BLaER1 (cell line): ENCODE results near the gene TSTD2.
A peak's percentile ranks its signal among the peaks of the same experiment; 100 is the strongest.

Experiments
- H3K27ac ChIP-seq: shearing (Covaris generic); formaldehyde crosslinking; 2 replicates; pipeline ENCODE4 v1.8.1; 2022
- H3K27me3 ChIP-seq: shearing (Covaris generic); formaldehyde crosslinking; 2 replicates; pipeline ENCODE4 v1.8.1; 2022
- H3K36me3 ChIP-seq: shearing (Covaris generic); formaldehyde crosslinking; 2 replicates; pipeline ENCODE4 v1.8.1; 2022
- H3K4me1 ChIP-seq: shearing (Covaris generic); formaldehyde crosslinking; 2 replicates; pipeline ENCODE4 v1.8.1; 2022
- H3K4me2 ChIP-seq: shearing (Covaris generic); formaldehyde crosslinking; 2 replicates; pipeline ENCODE4 v1.8.1; 2022
- H3K4me3 ChIP-seq: shearing (Covaris generic); formaldehyde crosslinking; 2 replicates; pipeline ENCODE4 v1.8.1; 2022
- H3K9ac ChIP-seq: shearing (Covaris generic); formaldehyde crosslinking; 2 replicates; pipeline ENCODE4 v1.8.1; 2022
- H3K9me3 ChIP-seq: shearing (Covaris generic); formaldehyde crosslinking; 2 replicates; pipeline ENCODE4 v1.8.1; 2022
- H4K20me1 ChIP-seq: shearing (Covaris generic); formaldehyde crosslinking; 2 replicates; pipeline ENCODE4 v1.8.1; 2022
- Cebpa-rat ChIP-seq: shearing (Covaris generic); IDR thresholded peaks from 2 replicates; pipeline ENCODE4 v1.8.1; 2022

Gene TSTD2

GRCh38 chr9:97558701-97559101 lies 74.5 kb downstream of the TSTD2 start:
- no peaks in the 10 kb centered on the region for H3K27me3 ChIP-seq
- H3K9me3 ChIP-seq, result no peaks in the 10 kb centered on the region
- no peak overlapping the region for H3K27ac ChIP-seq
- no peak overlapping the region for H3K4me3 ChIP-seq
- H3K4me2 ChIP-seq, result peak overlapping the region; percentile 25
- no peak for TF ChIP-seq Cebpa-rat
- peaks cover 18% of the 10 kb centered on the region for H3K4me1 ChIP-seq
- no peaks in the 10 kb centered on the region for H3K36me3 ChIP-seq
- H4K20me1 ChIP-seq, result no peaks in the 10 kb centered on the region
- no peak overlapping the region for H3K9ac ChIP-seq

DNA sequence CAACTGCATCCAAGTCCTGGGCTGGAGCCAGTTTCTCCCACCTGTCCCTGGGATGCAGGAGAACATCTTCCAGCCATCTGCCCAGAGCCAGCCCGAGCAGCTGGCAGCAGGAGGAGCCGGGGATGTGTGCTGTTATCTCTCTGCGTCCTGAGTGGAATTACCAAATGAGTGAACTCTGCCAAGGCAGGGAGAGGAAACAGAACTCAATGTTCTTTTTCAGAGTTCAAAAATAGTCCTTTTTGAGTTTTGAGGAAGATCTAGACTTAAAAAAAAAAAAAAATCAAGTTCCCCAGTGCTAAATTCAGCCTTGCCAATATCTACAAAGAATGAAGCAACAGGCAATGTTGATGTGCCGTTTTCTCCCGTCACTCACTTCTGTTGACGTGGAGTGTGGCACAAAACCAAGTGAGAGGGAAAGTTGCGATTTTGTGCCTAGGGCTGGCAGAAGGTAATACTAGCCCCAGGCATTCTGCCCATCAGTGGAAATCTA lies 75.5 kb downstream of the TSTD2 start:
- no peak for TF ChIP-seq Cebpa-rat
- no peaks in the 10 kb centered on the region for H3K9me3 ChIP-seq
- no peaks in the 10 kb centered on the region for H3K36me3 ChIP-seq
- H3K27ac ChIP-seq, result no peak overlapping the region
- H3K9ac ChIP-seq, result no peak overlapping the region
- H3K4me2 ChIP-seq, result peak overlapping the region; percentile 34
- H4K20me1 ChIP-seq, result no peaks in the 10 kb centered on the region
- no peaks in the 10 kb centered on the region for H3K27me3 ChIP-seq
- H3K4me1 ChIP-seq, result peaks cover 18% of the 10 kb centered on the region
- H3K4me3 ChIP-seq, result no peak overlapping the region

GRCh38 chr9:97556721-97557605 lies 76.2 kb downstream of the TSTD2 start:
- peak overlapping the region; percentile 34 for H3K4me2 ChIP-seq
- H4K20me1 ChIP-seq, result no peaks in the 10 kb centered on the region

GRCh38 chr9:97556036-97556720 lies 77.0 kb downstream of the TSTD2 start:
- no peaks in the 10 kb centered on the region for H3K27me3 ChIP-seq
- no peak overlapping the region for H3K9ac ChIP-seq
- H3K27ac ChIP-seq, result no peak overlapping the region
- no peaks in the 10 kb centered on the region for H3K9me3 ChIP-seq
- H3K4me2 ChIP-seq, result no peak overlapping the region
- H3K36me3 ChIP-seq, result no peaks in the 10 kb centered on the region
- TF ChIP-seq Cebpa-rat, result no peak
- peaks cover 18% of the 10 kb centered on the region for H3K4me1 ChIP-seq
- no peaks in the 10 kb centered on the region for H4K20me1 ChIP-seq
- H3K4me3 ChIP-seq, result no peak overlapping the region

More at GRCh38 chr9:97556721-97557605, 76.2 kb downstream of the TSTD2 start:
- no peaks in the 10 kb centered on the region for H3K36me3 ChIP-seq
- H3K27ac ChIP-seq, result no peak overlapping the region
- H3K9me3 ChIP-seq, result no peaks in the 10 kb centered on the region
- H3K27me3 ChIP-seq, result no peaks in the 10 kb centered on the region
- no peak overlapping the region for H3K4me3 ChIP-seq
- no peak for TF ChIP-seq Cebpa-rat
- H3K4me1 ChIP-seq, result peaks cover 18% of the 10 kb centered on the region
- H3K9ac ChIP-seq, result no peak overlapping the region

DNA sequence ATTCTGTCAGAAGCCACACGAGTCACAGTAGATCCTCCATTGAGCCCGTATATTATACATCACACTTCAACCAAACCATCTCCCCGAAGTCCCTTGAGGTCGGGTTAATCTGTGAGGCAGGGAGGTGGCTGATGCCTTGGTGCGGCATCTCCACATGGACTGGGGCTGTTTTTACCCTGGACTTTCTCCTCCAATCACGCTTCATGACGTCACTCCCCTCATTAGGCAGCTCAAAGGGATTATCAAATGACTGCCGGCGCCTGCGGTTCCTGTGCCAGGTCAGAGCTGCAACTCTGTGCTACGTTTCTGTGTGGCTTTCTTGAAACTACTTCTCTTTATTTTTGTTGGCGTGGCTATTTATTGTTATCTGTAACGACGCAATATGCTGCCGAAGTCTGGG lies 78.0 kb downstream of the TSTD2 start:
- Histone ChIP-seq H3K4me2 (no peak overlapping the region), H3K9ac (no peak overlapping the region), H4K20me1 (no peaks in the 10 kb centered on the region), H3K9me3 (no peaks in the 10 kb centered on the region), H3K4me1 (peaks cover 18% of the 10 kb centered on the region), H3K27me3 (no peaks in the 10 kb centered on the region), H3K4me3 (no peak overlapping the region), H3K27ac (no peak overlapping the region), H3K36me3 (no peaks in the 10 kb centered on the region)
- no peak for TF ChIP-seq Cebpa-rat

- H3K9ac ChIP-seq, result no peak overlapping the region
- TF ChIP-seq Cebpa-rat, result no peak
- H3K36me3 ChIP-seq, result no peaks in the 10 kb centered on the region
- H3K27me3 ChIP-seq, result no peaks in the 10 kb centered on the region
- no peak overlapping the region for H3K4me3 ChIP-seq
- no peaks in the 10 kb centered on the region for H4K20me1 ChIP-seq
- H3K4me1 ChIP-seq, result peaks cover 18% of the 10 kb centered on the region
- no peak overlapping the region for H3K4me2 ChIP-seq
- H3K9me3 ChIP-seq, result no peaks in the 10 kb centered on the region
- H3K27ac ChIP-seq, result no peak overlapping the region
Measured at GRCh38 chr9:97554566-97555075, 78.5 kb downstream of the TSTD2 start.

GRCh38 chr9:97553841-97554240 lies 79.3 kb downstream of the TSTD2 start:
- no peak for TF ChIP-seq Cebpa-rat
- Histone ChIP-seq H3K4me1 (peaks cover 14% of the 10 kb centered on the region), H3K27me3 (no peaks in the 10 kb centered on the region), H4K20me1 (no peaks in the 10 kb centered on the region), H3K36me3 (no peaks in the 10 kb centered on the region), H3K9ac (no peak overlapping the region), H3K4me2 (no peak overlapping the region), H3K9me3 (no peaks in the 10 kb centered on the region), H3K4me3 (no peak overlapping the region), H3K27ac (no peak overlapping the region)

- peaks cover 10% of the 10 kb centered on the region for H3K4me1 ChIP-seq
- no peak overlapping the region for H3K9ac ChIP-seq
- no peaks in the 10 kb centered on the region for H3K27me3 ChIP-seq
- no peaks in the 10 kb centered on the region for H3K9me3 ChIP-seq
- no peak overlapping the region for H3K27ac ChIP-seq
- H3K4me2 ChIP-seq, result no peak overlapping the region
- TF ChIP-seq Cebpa-rat, result no peak
- no peak overlapping the region for H3K4me3 ChIP-seq
- no peaks in the 10 kb centered on the region for H4K20me1 ChIP-seq
- no peaks in the 10 kb centered on the region for H3K36me3 ChIP-seq
Measured at GRCh38 chr9:97553141-97553540, 80.0 kb downstream of the TSTD2 start.

DNA sequence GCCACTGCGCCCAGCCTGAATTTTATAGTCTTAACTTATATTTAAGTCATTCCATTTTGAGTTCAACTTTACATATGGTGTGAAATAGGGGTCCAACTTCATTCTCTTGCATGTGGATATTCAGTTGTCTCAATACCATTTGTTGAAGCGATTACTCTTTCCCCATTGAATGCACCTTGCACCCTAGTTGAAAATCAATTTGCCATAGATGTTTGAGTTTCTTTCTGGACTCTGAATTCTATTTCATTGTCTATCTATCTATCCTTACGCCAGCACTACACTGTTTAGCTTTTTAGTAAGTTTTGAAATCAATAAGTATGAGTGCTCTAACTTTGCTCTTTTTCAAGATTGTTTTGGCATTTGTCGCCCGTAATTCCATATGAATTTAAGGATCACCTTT lies 81.9 kb downstream of the TSTD2 start:
- Histone ChIP-seq H3K27me3 (no peaks in the 10 kb centered on the region), H3K4me3 (no peak overlapping the region), H3K36me3 (no peaks in the 10 kb centered on the region), H4K20me1 (no peaks in the 10 kb centered on the region), H3K4me1 (no peaks in the 10 kb centered on the region), H3K27ac (no peak overlapping the region), H3K4me2 (no peak overlapping the region), H3K9ac (no peak overlapping the region), H3K9me3 (no peaks in the 10 kb centered on the region)
- TF ChIP-seq Cebpa-rat, result no peak

- TF ChIP-seq Cebpa-rat, result no peak
- no peak overlapping the region for H3K4me2 ChIP-seq
- H3K9ac ChIP-seq, result no peak overlapping the region
- H4K20me1 ChIP-seq, result no peaks in the 10 kb centered on the region
- H3K27ac ChIP-seq, result no peak overlapping the region
- no peaks in the 10 kb centered on the region for H3K36me3 ChIP-seq
- no peaks in the 10 kb centered on the region for H3K9me3 ChIP-seq
- no peaks in the 10 kb centered on the region for H3K27me3 ChIP-seq
- no peak overlapping the region for H3K4me3 ChIP-seq
- no peaks in the 10 kb centered on the region for H3K4me1 ChIP-seq
Measured at GRCh38 chr9:97550386-97550785, 82.8 kb downstream of the TSTD2 start.
